Stimulated activated CD4-positive, alpha-beta T cell treated with anti-CD3 and anti-CD28 coated beads, Interleukin-12 subunit alpha, Interleukin-12 subunit beta, amount 100 ng/mL, for 48 hours (primary cell): ENCODE data around the gene RHBDF2.

Source experiments
- DNase-seq, 3 donors: peaks; one replicate each; pipeline ENCODE4 v3.0.0-alpha.2; 2020; ENCODE audit warnings: low read depth in 2 of 3, low spot score in 1 of 3

The RHBDF2 gene

DNA sequence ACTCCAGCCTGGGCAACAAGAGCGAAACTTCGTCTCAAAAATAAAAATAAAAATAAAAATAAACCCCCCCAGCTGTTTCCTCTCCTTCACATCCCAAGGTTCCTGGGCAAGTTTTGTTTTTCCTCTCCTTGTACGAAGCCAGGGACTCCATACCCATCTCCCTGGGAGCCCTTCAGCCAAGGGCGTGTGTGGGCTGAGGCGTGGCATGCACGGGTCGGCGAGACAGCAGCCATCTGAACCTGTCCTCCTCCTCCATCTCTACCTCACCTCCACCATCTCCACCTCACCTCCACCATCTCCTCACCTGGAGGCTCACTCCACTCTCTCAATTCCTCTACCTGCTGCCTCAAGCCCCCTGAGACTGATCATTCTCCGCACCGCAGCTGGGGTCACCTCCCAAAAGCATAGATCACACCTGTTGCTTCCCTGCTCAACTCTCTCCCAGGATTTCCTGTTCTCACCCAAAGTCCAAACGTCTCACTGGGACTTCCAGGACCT, 16.9 kb downstream of the RHBDF2 start:
- no peak for DNase-seq

DNA sequence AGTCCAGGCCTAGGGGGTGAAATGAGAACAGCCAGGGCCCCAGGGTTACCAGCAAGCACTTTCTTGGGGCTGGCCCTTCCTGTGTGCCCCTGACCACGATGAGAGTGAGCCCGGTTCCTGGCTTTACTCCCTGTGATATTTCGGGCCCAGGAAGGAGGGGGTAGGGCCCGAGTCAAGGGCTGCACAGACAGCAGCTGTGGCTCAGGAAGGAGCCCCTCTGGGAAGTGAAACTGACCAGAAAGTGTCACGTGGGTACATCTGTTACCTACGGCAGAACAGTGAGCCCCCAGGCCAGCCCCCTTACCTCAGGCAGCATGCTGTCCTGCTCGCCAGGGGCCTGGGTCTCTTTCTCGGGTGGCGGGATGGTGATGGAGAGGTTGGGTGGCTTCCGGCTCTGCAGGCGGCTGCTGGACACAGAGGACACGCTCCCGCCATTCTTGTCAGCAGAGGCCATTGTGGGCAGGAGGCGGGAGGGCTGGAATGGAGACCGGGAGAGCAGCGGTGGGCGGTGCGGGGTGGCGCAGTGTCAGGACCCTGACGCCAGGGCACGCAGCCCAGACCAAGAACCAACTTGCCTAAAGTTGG, 20.1 kb downstream of the RHBDF2 start:
- DNase-seq: no peak

DNA sequence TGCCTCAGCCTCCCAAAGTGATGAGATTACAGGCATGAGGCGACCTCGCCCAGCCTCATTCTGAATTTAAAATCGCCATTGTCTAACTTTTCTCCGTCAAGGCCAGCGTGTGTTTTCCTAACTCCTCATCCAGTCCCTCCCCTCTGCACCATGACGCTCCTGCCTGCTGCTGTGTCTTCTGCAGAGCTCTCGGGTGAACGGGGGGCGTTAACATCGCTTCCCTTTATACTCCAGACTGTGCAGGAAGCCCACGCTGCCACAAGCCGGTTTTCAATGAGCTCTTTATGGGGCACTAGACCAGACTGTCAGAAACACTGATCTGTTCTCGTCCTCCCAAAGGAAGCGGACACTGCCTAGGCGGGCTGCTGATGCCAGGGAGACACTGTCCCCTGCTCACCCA, 20.6 kb downstream of the RHBDF2 start:
- DNase-seq: no peak

DNA sequence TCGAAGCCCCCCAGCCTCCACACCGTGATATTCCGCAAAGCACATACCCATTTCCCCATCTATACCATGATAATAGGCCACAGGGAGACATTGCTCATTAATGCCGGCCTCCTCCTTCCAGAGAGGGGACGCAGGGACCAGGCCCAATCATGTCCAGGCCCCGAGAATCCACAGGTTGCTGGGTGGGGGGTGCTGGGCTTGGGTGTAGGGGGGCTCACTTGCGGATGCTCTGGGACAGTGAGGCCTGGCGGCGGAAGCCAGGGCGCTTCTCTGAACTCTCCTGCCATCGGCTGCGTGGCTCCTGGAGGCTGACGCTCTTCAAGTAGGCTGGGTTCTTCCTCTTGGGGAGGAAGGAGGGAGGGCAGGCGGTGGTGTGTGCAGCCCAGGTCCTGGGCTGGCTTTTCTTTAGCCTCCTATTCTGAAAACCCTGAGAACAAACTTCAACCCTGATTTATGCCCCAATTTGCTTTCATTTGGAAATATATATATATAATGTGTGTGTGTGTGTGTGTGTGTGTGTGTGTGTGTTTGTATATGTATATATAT, 21.6 kb downstream of the RHBDF2 start:
- DNase-seq: no peak

DNA sequence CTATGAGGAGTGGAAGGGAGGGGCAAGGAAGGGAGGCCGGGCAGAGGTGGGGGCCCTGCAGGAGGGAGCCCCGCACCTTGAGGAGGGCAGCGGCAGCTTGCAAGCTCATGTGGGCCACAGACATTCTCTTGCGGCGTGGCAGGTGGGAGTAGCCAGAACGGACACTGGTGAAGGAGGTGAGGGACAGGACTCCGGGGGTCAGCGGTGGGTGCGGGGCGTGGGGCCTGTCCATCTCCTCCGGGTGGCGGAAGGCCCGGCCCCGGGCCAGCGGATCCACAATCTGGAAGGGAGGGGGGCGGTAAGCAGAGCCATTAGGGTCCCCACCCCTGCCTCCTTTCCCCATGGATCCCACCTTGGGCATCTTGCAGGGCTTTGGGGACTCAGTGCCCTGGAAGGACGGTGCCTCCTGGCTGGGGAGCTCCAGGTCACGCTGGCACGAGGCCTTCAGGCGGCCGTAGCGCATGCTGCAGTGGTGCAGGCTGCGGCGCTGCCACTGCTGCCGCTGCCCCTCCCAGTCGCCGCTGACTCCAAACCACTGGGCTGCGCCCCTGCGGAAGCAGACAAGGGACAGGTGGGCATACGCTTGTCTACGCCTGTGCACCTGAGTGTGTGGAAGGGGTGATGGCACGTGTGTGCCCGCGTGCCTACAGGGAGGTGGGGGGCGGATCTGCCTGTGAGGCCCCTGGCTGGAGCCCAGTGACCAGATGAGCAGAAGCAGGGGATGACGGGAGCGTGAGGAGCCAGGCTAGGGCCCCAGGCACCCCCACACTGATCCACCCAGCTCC, 22.3 kb downstream of the RHBDF2 start:
- no peak for DNase-seq

DNA sequence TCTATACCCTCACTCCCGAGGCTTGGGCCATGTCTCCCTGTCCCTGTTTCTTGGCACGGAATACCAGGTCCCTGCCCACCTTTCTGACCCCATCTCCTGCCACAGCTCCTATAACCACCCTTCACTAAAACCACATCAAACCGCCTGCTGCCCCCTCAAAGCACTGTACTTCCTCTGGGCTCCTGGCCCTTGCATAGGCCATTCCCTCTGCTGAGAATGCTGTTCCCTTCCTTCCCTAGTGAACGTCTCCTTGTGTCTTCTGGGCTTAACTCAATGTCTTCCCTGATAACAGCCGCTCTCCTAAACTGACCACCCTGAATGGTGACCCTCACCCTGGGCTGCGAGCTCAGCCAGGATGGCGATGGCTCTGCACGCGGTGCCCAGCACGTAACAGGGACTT, 23.1 kb downstream of the RHBDF2 start:
- no peak for DNase-seq

DNA sequence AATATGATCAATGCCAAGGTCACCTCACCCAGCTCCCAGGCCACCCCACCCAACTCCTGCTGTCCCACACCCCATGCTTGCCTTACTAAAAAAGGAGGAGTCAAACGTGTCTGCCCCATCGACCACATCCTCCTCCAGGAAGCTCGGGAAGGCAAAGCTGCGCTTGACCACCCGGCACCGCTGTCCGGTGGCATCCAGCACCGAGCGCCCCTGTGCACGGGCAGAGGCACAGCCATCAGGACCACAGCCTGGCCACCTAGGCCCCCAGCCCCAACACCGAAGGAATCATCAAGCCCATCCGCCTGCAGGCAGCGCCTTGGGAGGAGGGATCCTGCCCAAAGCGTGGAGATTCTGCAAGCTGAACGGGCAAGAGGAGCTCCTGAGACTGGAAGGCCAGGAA, 23.6 kb downstream of the RHBDF2 start:
- no peak for DNase-seq

DNA sequence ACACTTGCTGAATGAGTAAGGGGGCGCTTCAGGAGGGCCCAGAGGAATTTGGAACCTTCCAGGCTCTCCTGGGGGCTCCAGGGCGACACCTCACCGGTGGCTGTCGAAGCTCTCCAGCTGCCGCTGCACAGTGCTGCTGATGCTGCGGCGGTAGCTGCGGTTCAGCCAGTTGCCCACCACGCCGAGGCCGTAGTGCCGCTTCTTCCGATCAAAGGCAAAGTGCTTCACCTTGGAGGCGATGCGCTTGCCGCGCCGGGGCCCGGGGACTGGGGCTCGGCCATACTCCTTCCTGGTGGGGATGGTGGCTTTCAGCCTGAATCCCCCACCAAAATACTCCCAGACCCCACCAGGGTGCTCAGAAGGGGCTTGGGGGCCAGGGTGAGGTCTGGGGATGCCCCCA, 24.5 kb downstream of the RHBDF2 start:
- no peak for DNase-seq

DNA sequence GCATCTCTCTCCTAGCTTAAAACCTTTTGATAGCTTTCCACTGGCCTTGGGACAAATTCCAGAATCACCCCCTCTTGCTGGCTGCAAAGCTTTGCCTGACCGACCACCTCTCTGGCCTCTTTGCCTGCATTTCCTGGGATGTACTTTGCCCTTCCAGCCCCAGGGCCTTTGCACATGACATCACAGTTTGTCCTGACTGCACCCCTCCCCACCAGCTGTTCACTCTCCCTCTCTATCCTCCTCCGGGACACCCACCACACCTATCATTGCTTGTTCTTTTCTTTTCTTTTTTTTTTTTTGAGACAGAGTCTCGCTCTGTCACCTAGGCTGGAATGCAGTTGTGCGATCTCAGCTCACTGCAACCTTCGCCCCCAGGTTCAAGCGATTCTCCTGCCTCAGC, 25.9 kb downstream of the RHBDF2 start:
- no peak for DNase-seq

DNA sequence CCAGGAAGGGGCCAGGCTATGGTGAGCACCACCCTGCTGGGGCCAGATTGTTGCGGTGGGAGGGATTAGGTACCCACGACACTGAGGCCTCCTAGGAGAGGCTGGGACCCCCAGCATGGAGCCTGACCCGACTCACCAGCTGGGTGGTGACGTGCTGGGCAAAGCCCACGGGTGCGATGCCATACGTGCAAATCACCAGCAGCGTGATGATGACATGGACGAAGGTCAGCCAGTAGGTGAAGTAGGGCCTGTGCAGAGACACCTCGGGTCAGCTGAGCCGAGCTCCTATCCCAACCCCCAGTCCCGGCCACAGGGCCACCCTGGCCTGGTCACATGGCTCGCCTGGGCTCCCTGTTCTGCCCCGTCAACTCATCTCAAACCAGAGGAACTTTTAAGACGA, 26.3 kb downstream of the RHBDF2 start:
- DNase-seq: no peak

DNA sequence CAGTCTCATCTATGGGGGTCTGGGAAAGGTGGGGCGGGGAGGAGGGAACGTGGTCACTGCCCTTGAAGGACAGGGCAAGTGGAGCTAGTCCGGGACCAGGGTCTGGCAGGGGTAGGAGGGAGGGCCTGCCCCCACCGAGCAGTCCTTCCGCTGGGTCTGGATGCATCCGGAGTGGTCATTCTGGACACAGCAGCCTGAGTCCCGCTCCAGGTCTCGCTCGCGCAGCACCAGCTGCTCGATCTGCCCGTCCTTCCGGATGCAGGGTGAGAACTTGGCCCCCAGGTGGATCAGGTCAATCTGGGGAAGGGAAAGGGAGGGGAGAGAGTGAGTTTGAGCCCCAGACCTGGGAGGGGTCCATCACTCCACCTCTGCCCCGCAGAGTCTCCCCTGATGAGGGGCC, 27.0 kb downstream of the RHBDF2 start:
- DNase-seq: no peak

DNA sequence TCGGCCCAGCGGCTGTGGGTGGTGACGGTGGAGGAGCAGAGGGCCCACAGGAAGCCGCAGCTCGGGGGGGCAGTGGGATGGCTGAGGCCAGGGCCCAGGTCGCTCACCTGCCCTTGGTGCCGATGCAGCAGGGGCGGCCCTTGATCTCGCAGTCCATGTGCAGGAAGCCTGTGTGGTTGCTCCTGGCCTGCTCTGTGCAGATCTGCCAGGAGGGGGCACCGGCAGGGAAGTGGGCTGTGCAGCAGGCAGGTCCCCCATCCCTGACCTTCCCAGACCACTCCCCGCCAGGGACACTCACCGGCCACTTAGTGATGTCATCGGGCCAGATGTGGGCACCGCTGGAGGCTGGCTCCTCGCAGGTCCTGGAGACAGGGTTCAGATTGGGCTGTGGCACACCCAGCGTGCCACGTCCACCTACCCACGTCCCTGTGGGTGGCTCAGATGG, 27.7 kb downstream of the RHBDF2 start:
- DNase-seq: no peak

DNA sequence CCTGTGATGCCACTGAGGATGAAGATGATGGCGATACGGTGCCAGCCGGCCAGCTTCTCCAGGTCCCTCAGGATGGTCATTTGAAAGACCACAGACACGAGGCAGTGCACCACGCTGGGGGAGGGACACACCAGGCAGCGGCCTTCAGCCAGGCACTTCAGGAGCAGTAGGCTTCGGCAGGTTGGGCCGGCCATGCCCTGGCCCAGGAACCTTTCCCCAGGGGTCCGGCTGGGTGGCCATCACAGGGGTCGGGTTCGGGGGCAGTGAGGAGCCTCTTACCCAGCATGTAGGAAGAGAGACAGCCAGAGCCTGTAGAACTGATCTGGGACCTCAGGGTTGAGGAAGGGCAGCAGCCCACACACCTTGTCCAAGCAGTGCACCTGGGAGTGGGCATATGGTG, 28.5 kb downstream of the RHBDF2 start:
- no peak for DNase-seq

DNA sequence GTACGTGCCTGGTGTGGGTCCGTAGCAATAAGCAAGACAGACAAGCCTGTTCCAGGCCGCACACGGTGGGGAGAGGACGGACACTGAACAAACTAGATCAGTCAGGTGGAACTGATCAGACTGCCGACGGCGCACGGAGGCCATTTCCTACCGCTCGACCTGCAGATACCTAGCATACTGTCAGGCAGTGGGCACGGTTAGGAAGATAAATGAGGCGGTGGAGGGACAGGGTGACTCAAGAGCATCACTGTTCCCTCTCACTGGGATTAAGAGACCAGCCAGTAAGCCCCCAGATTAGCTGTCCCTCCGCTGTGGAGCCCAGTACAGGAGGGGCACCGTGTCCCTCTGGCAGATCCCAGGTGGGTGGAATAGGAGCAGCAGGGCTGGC, 29.0 kb downstream of the RHBDF2 start:
- DNase-seq: no peak

DNA sequence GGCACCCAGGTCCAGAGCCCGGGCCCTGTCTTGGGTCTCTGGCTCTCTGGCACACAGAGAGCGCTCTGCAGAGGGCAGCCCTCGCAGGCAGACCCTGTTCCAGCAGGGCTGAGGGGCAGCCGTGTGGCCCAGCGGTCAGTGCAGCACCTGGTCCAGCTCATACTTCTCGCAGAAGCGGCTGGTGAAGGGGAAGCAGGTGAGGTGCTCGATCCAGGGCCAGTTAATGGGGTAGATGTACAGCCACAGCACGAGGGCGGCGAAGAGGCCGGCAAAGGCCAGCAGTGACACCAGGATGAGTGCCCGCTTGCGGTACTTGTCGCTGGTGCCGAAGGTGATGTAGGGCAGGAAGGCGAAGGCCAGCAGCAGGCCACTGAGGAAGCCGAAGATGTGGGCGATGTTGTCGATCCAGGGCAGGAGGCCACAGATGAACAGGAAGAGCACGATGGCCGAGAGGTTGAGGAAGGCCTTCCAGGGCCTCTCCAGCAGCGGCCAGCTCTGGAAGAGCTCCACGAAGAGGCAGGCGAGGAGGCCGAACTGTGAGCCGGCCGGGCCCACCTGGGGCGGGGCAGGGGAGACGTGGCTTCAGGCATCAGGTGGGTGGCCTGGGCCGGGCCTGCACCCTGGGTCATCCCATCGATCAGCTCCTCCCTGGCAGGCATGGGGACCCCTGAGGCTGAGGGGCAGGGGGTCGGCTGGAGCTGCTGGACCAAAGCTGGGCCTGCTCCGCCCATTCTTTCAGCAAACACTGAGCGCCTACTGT, 29.5 kb downstream of the RHBDF2 start:
- no peak for DNase-seq

DNA sequence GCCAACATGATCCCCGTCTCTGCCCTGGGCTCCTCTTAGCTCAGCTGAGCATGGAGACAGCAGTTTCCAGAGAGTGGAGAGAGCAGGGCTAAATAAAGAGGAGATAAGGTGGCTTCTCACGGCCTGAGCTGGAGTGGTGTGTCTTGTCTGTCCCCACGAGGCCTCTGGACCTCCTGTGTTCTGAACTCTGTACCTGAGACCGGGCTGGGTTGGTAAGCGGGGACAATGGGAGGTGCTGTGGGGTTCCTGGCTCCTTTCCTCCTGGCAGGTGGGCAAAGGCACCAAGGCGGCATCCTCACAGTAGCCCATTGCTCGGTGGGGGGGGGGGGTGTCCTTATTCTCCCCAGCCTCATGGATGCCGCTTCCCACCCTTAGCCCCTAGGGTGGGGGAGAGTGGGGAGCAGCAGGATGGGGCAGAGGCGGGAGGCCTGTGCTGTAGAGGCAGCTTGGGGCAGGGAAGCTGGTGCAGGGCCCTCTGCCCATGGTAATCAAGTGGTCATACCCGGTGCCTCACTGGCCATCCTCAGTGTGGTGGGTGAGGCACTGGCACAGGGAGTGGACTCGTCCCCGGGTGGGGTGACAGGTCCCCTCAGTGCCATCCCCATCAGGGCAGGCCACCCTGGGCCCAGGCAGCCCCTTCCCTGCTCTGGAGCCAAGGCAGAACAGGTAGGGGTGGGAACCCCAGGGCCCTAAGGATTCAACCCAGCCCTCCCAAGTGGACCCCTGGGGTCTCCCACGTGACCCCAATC, 31.1 kb downstream of the RHBDF2 start:
- DNase-seq: no peak

DNA sequence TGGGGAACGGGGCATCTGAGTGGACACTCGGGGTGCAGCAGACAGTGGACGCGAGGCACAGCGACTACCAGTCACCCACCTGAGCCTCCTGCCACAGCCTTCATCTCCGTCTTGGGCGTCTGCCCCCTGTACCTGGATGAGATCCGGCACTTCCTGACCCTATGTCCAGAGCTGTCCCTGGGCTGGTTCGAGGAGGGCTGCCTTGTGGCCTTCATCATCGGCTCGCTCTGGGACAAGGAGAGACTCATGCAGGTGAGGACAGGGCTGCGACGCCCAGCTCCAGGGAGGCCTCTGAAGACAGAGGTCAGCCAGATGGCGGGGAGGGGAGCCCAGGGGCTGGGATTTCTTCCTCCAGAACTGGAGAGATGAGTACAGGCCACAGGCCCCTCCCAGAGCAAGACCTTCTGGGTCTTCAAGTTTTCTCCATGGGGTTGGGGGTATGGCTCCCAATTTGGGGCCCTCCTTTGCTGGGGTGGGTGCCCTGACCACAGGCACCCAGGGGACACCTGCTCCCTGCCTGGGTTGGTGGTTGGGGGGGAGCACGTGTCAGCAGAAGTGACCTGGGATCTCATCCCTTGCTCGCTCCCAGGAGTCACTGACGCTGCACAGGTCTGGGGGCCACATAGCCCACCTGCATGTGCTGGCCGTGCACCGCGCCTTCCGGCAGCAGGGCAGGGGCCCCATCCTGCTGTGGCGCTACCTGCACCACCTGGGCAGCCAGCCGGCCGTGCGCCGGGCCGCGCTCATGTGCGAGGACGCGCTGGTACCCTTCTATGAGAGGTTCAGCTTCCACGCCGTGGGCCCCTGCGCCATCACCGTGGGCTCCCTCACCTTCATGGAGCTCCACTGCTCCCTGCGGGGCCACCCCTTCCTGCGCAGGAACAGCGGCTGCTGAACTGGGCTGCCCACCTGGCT, 31.9 kb downstream of the RHBDF2 start:
- DNase-seq: no peak

DNA sequence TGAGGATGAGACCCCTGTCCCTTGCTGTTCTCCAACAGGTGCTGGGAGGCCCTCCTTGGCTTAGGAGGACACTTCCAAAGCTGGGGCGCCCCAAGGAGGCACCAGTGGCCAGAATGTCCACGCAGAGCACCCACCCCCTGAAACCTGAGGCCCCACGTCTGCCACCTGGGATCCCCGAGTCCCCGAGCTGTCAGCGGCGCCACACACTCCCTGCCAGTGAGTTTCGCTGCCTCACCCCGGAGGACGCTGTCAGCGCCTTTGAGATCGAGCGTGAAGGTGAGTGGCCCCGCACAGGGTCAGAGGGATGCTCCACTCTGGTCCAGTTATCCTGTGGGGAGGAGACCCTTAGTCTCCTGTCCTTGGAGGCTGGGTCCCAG, 32.6 kb downstream of the RHBDF2 start:
- no peak for DNase-seq

DNA sequence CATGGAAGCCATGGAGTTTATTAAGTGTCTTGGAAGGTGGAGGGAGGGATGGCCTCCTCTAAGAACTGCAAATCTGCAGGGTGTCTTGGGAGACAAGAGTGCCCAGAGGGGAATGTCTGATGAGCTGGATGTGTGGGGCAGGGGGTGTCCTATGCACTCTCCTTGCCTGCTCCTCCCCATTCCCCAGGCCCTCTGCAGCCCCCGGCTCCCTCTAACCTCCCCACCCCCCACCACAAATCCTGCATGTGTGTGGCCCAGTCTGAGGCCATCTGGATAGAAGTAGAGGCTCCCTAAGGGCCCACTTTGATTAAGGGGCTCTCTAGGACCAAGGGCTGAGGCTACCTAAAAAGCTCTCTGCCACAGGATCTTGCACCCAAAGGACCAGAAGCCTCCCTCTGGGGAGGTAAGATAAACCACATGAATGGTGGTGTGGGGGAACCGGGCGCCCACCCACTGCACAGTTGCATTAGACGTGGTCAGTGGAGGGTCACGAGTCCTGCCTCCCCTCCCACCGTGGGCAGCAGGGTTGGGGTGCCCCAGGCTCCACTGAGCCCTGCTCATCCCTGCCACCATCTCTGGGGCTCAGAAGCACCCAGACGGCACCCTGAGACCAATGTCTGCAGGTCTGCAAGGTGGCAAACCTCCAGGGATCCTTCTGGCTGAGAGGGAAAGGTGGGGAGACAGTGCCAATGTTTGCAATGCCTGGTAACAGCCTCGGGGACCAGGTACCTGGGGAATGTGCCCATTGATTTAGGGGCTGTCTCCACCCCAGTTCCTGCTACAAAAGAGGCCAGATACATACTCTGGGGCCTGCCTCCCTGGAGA, 33.2 kb downstream of the RHBDF2 start:
- no peak for DNase-seq
